IPS-15b (cell line): Measurements from ENCODE around the gene NPDC1.
"Not testable (repeated sequence)": the region's sequence is repeated elsewhere in the genome, so short reads cannot be mapped to it uniquely, and the experiment has no call there.

ENCODE experiments used
- H3K27me3 ChIP-seq: one replicate; pipeline ENCODE4 v1.6.1; 2013; ENCODE audit warnings: low read length; ENCODE audit not compliant: control insufficient read depth, insufficient read depth
- H3K36me3 ChIP-seq: one replicate; pipeline ENCODE4 v1.6.1; 2013; ENCODE audit warnings: low read length; ENCODE audit not compliant: control insufficient read depth, insufficient read depth
- H3K4me1 ChIP-seq: one replicate; pipeline ENCODE4 v1.6.1; 2013; ENCODE audit warnings: mild to moderate bottlenecking, low read length; ENCODE audit not compliant: control insufficient read depth, insufficient read depth
- H3K4me3 ChIP-seq: one replicate; pipeline ENCODE4 v1.5.1; 2013; ENCODE audit warnings: low read depth, low read length
- H3K9ac ChIP-seq: one replicate; pipeline ENCODE4 v1.6.1; 2013; ENCODE audit warnings: low read depth, mild to moderate bottlenecking, low read length
- H3K9me3 ChIP-seq: one replicate; pipeline ENCODE4 v1.6.1; 2013; ENCODE audit warnings: mild to moderate bottlenecking, low read length; ENCODE audit not compliant: control insufficient read depth, insufficient read depth

Gene NPDC1

GRCh38 chr9:137033481-137033880 is 12.5 kb downstream of the NPDC1 start:
- not testable (repeated sequence) for H3K9ac ChIP-seq, H3K9me3 ChIP-seq, H3K27me3 ChIP-seq, H3K4me1 ChIP-seq, H3K4me3 ChIP-seq, H3K36me3 ChIP-seq

GRCh38 chr9:137032858-137033257 is 13.1 kb downstream of the NPDC1 start:
- H3K9ac ChIP-seq, result no peak overlapping the region
- peaks cover 3% of the 10 kb centered on the region for H3K36me3 ChIP-seq
- no peak overlapping the region for H3K4me3 ChIP-seq
- no peaks in the 10 kb centered on the region for H3K9me3 ChIP-seq
- H3K4me1 ChIP-seq, result no peaks in the 10 kb centered on the region
- peaks cover 7% of the 10 kb centered on the region for H3K27me3 ChIP-seq

DNA sequence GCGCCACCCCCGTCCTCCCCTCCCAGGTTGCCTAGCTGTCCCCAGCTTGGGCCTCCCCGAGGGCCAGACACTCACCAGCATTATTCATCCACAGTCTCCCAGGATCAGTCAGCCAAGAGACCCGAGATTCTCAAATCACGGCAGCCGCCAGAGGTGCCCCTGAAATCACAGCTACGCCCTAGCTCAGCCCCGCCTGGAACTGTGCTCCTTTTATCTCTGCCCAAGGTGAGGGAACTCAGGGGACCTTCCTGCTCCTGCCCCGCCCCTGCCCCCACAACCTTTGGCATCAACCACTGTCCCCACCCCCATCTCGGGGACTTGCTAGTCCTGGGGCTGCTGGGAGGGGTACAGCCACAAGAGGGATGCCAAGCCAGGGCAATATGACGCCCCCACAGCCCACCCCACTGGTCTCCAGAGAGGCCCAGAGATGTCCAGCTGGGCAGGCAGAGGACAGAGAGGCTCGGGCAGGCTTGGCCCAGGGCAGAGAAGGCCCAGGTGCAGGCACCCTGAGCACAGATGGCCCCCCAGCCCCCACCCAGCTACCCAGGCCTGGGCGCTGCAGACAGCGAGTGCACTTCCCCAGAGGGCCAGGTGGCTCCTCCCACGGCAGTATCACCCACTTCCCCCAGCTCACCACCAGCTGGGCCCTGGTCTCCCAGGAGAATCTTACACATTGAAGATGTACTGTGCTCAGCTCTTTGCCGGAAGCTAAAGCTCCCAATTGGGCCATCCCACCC is 13.9 kb downstream of the NPDC1 start, which contains the start of gene FUT7:
TSS of gene FUT7 (minus strand) at position 185 of the 737 bp plus-strand sequence. CDS start at position 88, 97 bp downstream.
- H3K4me1 ChIP-seq, result no peaks in the 10 kb centered on the region
- H3K4me3 ChIP-seq, result no peak within 1 kb of the TSS
- H3K9ac ChIP-seq, result no peak within 1 kb of the TSS
- H3K9me3 ChIP-seq, result no peaks in the 10 kb centered on the region
- H3K36me3 ChIP-seq, result no peaks in the 10 kb centered on the region
- H3K27me3 ChIP-seq, result peaks cover 12% of the 10 kb centered on the region

DNA sequence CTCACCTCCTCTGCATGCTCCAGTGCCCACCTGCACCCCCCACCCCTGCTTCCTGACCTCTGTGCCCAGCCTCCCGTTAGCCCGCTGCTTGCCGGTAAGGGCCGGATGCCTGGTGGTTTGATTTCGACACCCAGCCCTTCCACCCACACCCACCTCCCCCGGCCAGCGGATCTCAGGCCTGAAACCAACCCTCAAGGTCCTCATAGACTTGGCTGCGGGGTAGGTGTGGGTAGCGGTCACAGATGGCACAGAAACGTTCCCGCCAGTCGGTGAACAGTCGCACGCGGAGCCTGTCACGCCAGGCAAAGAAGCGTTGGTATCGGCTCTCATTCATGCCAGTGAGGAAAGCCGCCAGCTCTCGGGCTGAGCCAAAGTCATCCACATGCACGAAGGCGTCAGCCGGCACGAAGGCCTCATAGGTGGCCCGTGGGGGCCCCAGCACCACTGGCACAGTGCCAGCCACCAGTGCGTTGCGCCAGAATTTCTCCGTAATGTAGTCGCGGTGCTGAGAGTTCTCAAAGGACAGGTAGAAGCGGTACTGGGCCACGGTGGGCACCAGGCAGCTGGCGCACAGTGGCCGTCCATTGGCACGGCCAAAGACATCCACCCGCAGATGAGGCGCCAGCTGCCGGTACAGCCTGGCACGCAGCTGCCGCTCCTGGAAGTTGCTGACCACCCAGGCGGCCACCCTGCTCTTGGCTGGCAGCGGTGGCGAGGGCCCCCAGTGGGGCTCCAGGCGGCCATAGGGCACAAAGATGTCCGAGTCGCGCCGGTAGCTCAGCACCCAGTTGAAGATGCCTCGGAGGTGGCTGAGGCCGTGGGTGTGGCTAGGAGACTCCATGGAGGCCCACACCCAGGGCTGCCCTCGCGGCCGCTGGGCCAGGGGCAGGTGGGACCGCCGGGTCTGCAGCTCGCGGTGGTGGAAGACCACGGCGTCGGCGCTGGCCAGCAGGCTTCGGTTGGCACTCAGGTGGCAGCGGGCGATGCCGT is 15.1 kb downstream of the NPDC1 start:
- peaks cover 22% of the 10 kb centered on the region for H3K27me3 ChIP-seq
- no peaks in the 10 kb centered on the region for H3K36me3 ChIP-seq
- no peak overlapping the region for H3K4me3 ChIP-seq
- no peaks in the 10 kb centered on the region for H3K4me1 ChIP-seq
- H3K9ac ChIP-seq, result no peak overlapping the region
- no peaks in the 10 kb centered on the region for H3K9me3 ChIP-seq

DNA sequence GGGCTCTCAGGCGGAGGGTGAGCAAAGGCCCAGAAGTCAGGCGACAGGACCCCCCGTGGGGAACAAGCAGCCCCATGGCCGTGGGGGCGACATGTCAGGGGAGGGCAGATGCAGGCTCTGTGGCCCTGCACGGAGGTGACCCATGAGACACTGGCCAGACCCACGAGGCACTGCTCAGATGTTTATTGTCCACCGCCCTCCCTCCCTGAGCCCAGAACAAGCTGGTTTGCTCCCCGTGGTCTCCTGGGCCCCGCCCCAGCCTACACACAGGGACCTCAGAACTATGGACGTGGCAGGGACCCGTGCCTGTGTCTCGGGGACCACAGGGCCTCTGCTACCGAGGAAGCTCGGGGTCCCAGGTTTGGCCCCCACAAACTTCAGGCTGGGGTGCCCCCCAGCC is 16.0 kb downstream of the NPDC1 start:
- Histone ChIP-seq H3K36me3 (no peaks in the 10 kb centered on the region), H3K9me3 (no peaks in the 10 kb centered on the region), H3K4me1 (no peaks in the 10 kb centered on the region), H3K4me3 (no peak overlapping the region), H3K27me3 (peaks cover 22% of the 10 kb centered on the region), H3K9ac (no peak overlapping the region)

GRCh38 chr9:137029058-137029936 is 16.7 kb downstream of the NPDC1 start:
- Histone ChIP-seq H3K4me3 (peak overlapping the region; percentile 58), H3K4me1 (no peaks in the 10 kb centered on the region), H3K27me3 (peaks cover 22% of the 10 kb centered on the region), H3K9me3 (no peaks in the 10 kb centered on the region), H3K36me3 (no peaks in the 10 kb centered on the region), H3K9ac (no peak overlapping the region)

GRCh38 chr9:137028263-137029057 is 17.5 kb downstream of the NPDC1 start:
- H3K4me1 ChIP-seq, result no peaks in the 10 kb centered on the region
- H3K36me3 ChIP-seq, result no peaks in the 10 kb centered on the region
- no peak overlapping the region for H3K9ac ChIP-seq
- H3K9me3 ChIP-seq, result no peaks in the 10 kb centered on the region
- H3K4me3 ChIP-seq, result peak overlapping the region; percentile 58
- peaks cover 22% of the 10 kb centered on the region for H3K27me3 ChIP-seq

GRCh38 chr9:137027369-137028262 is 18.4 kb downstream of the NPDC1 start, which contains the start of gene ABCA2:
TSS of gene ABCA2 (minus strand) at chr9:137028237. CDS start at chr9:137028140, 97 bp downstream.
- Histone ChIP-seq H3K9me3 (no peaks in the 10 kb centered on the region), H3K4me1 (no peaks in the 10 kb centered on the region), H3K4me3 (peak within 1 kb of the TSS; percentile 58), H3K9ac (no peak within 1 kb of the TSS), H3K27me3 (peaks cover 22% of the 10 kb centered on the region), H3K36me3 (no peaks in the 10 kb centered on the region)

- no peaks in the 10 kb centered on the region for H3K4me1 ChIP-seq
- no peak overlapping the region for H3K9ac ChIP-seq
- no peak overlapping the region for H3K4me3 ChIP-seq
These were observed 19.1 kb downstream of the NPDC1 start for GRCh38 chr9:137026828-137027227.

GRCh38 chr9:137026384-137026783 is 19.6 kb downstream of the NPDC1 start:
- Histone ChIP-seq H3K4me1 (no peaks in the 10 kb centered on the region), H3K9ac (no peak overlapping the region), H3K36me3 (no peaks in the 10 kb centered on the region), H3K27me3 (peaks cover 22% of the 10 kb centered on the region), H3K4me3 (no peak overlapping the region), H3K9me3 (no peaks in the 10 kb centered on the region)

More at GRCh38 chr9:137026828-137027227, 19.1 kb downstream of the NPDC1 start:
- Histone ChIP-seq H3K36me3 (no peaks in the 10 kb centered on the region), H3K9me3 (no peaks in the 10 kb centered on the region), H3K27me3 (peaks cover 22% of the 10 kb centered on the region)
